ENCODE results near the gene ADARB1.
"Not testable (repeated sequence)": the region's sequence is repeated elsewhere in the genome, so short reads cannot be mapped to it uniquely, and the experiment has no call there.

ADARB1 gene

DNA sequence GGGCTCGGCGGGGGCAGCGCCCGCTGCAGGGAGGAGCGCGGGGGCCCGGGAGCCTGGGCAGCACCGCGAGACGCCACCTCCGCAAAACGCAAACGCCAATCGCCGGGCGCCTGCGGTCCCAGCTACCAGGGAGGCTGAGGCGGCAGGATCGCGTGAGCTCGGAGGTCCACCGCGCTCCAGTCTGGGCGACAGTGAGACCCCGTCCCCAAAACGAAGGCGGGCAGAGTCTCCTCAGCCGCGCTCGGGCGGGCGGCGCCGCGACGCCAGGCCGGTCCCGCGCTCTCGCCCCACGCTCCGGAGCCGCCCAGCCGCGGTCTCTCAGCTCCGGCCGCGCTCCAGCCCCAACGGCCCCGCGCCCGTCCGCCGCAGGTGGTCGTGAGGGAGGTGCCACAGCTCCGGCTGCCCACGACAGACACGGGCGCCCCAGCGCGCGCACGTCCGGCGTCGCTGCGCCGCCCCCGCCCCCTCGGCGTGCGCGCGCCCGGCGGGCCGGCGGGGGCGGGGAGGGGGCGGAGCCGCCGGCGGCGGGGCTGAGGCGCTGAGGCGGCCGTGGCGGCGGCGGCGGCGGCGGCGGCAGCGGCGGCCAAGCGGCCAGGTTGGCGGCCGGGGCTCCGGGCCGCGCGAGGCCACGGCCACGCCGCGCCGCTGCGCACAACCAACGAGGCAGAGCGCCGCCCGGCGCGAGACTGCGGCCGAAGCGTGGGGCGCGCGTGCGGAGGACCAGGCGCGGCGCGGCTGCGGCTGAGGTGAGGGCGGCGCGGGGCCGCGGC, at the start of gene ADARB1:
Gene ADARB1, plus strand, starts transcription at position 533 of the 770 bp plus-strand sequence. CDS start 97,077 bp downstream, outside the sequence.
- CTCF ChIA-PET: interaction anchor here (0.8 to 1.5 kb wide), 3 partner anchors 25 to 63 kb away, joined by 4 to 8 read pairs (median 4); no protein-coding TSS in a partner anchor
- DNase-seq (ENCODE audit: low read depth, low spot score): no peak
- POLR2A ChIA-PET: interaction anchor here (0.7 to 1.4 kb wide), 3 partner anchors 24 to 205 kb away, joined by 3 to 6 read pairs (median 4); no protein-coding TSS in a partner anchor
- peak within 1 kb of the TSS; percentile 85 for H3K4me3 ChIP-seq (ENCODE audit: low read depth, low read length)
- TF ChIP-seq, protein P1, sequence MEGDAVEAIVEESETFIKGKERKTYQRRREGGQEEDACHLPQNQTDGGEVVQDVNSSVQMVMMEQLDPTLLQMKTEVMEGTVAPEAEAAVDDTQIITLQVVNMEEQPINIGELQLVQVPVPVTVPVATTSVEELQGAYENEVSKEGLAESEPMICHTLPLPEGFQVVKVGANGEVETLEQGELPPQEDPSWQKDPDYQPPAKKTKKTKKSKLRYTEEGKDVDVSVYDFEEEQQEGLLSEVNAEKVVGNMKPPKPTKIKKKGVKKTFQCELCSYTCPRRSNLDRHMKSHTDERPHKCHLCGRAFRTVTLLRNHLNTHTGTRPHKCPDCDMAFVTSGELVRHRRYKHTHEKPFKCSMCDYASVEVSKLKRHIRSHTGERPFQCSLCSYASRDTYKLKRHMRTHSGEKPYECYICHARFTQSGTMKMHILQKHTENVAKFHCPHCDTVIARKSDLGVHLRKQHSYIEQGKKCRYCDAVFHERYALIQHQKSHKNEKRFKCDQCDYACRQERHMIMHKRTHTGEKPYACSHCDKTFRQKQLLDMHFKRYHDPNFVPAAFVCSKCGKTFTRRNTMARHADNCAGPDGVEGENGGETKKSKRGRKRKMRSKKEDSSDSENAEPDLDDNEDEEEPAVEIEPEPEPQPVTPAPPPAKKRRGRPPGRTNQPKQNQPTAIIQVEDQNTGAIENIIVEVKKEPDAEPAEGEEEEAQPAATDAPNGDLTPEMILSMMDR (IDR thresholded peaks at IDR 0.05; ENCODE audit: insufficient read depth, low read length, missing control alignments): no peak

- TF ChIP-seq, protein P1 (IDR thresholded peaks at IDR 0.05; ENCODE audit: insufficient read depth, low read length, missing control alignments): no peak
- DNase-seq (ENCODE audit: low read depth, low spot score): no peak
- ChIA-PET CTCF (interaction anchor here (1.1 kb wide), 1 partner anchor 76 kb away, joined by 3 read pairs; no protein-coding TSS in a partner anchor), POLR2A (no interaction called here)
- H3K4me3 ChIP-seq (ENCODE audit: low read depth, low read length): no peak overlapping the region
These were observed 48.2 kb upstream of the ADARB1 start for GRCh38 chr21:45026066-45026745.

DNA sequence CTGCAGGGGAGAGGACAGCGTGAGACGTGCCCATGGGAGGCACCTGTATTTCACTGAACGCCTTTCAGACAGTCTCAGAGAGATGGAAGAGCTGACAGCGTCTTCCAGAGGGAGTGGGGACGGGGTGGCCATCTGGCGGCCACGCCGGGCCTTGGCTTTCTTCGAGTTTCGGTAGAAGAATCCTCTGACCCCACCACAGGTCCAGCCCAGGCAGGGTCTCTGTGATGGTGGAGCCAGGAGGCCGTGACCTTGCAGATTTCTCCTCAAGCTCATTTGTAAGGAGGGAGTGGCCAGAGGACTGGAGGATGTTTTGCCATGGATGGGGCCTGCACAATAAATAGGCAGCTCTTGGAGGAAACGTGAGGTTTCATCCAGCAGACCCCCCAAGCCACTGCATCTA, 47.6 kb upstream of the ADARB1 start:
- POLR2A ChIA-PET: no interaction called here
- DNase-seq (ENCODE audit: low read depth, low spot score): no peak
- CTCF ChIA-PET: interaction anchor here (1.1 kb wide), 1 partner anchor 77 kb away, joined by 3 read pairs; no protein-coding TSS in a partner anchor
- no peak overlapping the region for H3K4me3 ChIP-seq (ENCODE audit: low read depth, low read length)
- TF ChIP-seq, protein P1 (IDR thresholded peaks at IDR 0.05; ENCODE audit: insufficient read depth, low read length, missing control alignments): no peak

DNA sequence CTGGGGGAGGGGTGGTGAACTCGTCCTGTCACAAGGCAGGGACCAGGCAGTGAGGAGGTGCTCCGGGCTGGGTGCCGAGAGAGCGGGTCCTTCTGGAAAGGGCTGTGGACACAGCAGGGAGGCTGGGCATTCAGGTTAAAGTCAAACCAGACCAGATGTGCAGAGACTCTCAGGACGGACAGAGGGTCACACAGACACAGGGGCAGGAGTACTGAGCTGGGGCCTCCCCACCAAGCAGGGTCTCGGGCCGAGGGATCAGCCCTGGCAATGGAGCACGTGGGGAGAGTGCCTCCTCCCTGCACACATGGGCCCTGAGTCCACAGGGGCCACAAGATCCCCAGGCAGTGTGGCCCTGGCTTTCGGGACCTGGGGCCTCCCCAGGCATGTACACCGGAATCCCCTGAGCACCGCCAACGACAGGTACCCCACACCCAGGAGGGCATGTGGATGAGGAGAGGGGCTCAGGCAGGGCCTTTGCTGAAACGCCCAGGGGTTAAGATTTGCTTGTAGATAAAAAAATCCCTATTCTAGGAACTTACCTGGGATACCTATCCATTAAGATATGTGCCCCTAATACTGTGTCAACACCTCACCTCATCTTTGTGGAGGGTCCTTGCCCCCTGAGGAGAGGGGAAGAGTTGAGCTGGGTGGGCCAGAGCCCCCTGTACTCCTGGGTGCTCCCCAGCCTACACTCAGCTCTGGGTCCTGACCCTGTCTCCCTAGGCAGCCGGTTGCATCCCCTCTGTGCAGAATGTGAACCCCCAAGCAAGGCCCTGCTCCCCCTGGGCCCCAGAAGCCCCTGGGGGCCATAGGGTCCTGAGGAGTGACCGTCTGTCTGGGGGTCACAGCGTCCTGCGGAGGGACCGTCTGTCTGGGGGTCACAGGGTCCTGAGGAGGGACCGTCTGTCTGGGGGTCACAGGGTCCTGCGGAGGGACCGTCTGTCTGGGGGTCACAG, 46.9 kb upstream of the ADARB1 start:
- no peak overlapping the region for H3K4me3 ChIP-seq (ENCODE audit: low read depth, low read length)
- CTCF ChIA-PET: no interaction called here
- no peak for DNase-seq (ENCODE audit: low read depth, low spot score)
- POLR2A ChIA-PET: no interaction called here
- TF ChIP-seq, protein P1 (IDR thresholded peaks at IDR 0.05; ENCODE audit: insufficient read depth, low read length, missing control alignments): no peak

DNA sequence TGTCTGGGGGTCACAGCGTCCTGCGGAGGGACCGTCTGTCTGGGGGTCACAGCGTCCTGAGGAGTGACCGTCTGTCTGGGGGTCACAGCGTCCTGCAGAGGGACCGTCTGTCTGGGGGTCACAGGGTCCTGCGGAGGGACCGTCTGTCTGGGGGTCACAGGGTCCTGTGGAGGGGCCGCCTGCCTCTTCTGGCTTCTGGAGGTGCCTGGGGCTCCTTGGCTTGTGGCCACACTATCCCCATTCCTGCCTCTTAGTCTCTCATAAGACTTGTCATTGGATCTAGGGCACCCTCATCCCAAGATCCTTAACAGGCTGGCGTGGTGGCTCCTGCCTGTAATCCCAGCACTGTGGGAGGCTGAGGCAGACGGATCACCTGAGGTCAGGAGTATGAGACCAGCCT, 45.7 kb upstream of the ADARB1 start:
- POLR2A ChIA-PET; H3K4me3 ChIP-seq (ENCODE audit: low read depth, low read length); CTCF ChIA-PET; DNase-seq (ENCODE audit: low read depth, low spot score): not testable (repeated sequence)

DNA sequence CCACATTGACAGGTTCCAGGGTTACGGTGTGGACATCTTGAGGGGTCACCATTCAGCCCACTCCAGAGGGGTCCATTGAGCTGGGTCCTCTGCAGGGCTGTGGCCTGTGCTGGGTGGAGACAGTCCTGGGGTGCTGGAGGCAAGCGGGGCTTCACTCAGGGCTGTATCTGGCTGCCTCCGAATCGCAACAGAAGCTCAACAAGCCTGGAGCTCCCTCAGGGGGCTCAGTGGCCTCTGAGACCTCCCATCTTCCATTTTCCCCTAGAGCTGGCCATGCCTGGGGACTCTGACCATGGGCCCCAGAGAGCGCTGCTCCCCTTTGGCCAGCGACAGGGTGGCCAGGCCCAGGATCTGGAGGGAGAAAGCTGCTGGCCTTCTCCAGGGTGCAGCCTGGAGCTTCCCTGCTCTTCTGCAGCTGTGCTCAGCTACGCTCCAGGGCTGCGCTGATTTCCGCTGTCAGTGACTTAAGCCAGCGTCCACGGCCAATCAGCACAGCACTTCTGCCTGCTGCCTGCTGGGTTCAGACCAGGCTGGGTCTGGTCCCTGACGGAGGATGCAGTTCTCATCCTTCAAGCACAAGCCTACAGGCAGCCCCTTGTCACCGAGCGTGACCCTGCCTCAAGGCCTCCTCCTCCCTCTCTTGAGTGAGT, 45.0 kb upstream of the ADARB1 start:
- ChIA-PET POLR2A (interaction anchor here (1.1 kb wide), 1 partner anchor 17 kb away, joined by 3 read pairs; no protein-coding TSS in a partner anchor), CTCF (interaction anchor here (0.8 to 1.2 kb wide), 3 partner anchors 16 to 107 kb away, joined by 3 to 4 read pairs (median 3); no protein-coding TSS in a partner anchor)
- no peak for DNase-seq (ENCODE audit: low read depth, low spot score)
- H3K4me3 ChIP-seq (ENCODE audit: low read depth, low read length): no peak overlapping the region
- TF ChIP-seq, protein P1 (IDR thresholded peaks at IDR 0.05; ENCODE audit: insufficient read depth, low read length, missing control alignments): no peak
